H9 (cell line): Measurements from ENCODE around the gene LEKR1. TPM values are rescaled to one million over a fixed set of nuclear protein-coding genes. Genes with fewer than 3 reads are reported as not detected.

ENCODE experiments used
- DNase-seq: peaks from one replicate; pipeline ENCODE4 v3.0.0-alpha.2; 2017
- H2AFZ ChIP-seq: one replicate; pipeline ENCODE4 v1.6.1; 2013; ENCODE audit warnings: mild to moderate bottlenecking, low read length, control low read depth, moderate library complexity
- H2AK5ac ChIP-seq: 2 replicates; pipeline ENCODE4 v1.6.1; 2013; ENCODE audit warnings: low read length, control low read depth, mixed read lengths; ENCODE audit not compliant: insufficient read length
- H2BK120ac ChIP-seq: one replicate; pipeline ENCODE4 v1.6.1; 2013; ENCODE audit warnings: low read depth, mild to moderate bottlenecking, low read length, control low read depth, inconsistent platforms; ENCODE audit not compliant: poor library complexity, severe bottlenecking
- H2BK12ac ChIP-seq: 2 replicates; pipeline ENCODE4 v1.6.1; 2013; ENCODE audit warnings: low read length, control low read depth, mixed read lengths, low read depth; ENCODE audit not compliant: insufficient read length
- H2BK15ac ChIP-seq: 2 replicates; pipeline ENCODE4 v1.6.1; 2013; ENCODE audit warnings: low read depth, low read length, control low read depth
- H2BK20ac ChIP-seq: one replicate; pipeline ENCODE4 v1.6.1; 2013; ENCODE audit warnings: low read depth, mild to moderate bottlenecking, low read length, control low read depth, inconsistent platforms; ENCODE audit not compliant: poor library complexity, severe bottlenecking
- H2BK5ac ChIP-seq: 2 replicates; pipeline ENCODE4 v1.6.1; 2013; ENCODE audit warnings: low read length, control low read depth, mixed read lengths; ENCODE audit not compliant: insufficient read length
- H3K14ac ChIP-seq: 2 replicates; pipeline ENCODE4 v1.6.1; 2013; ENCODE audit warnings: low read length, control low read depth; ENCODE audit not compliant: insufficient read depth
- H3K18ac ChIP-seq: 2 replicates; pipeline ENCODE4 v1.6.1; 2013; ENCODE audit warnings: low read depth, mild to moderate bottlenecking, mixed read lengths, low read length, control low read depth; ENCODE audit not compliant: insufficient read length
- H3K23ac ChIP-seq: 2 replicates; pipeline ENCODE4 v1.6.1; 2013; ENCODE audit warnings: low read length, control low read depth, mixed read lengths, low read depth; ENCODE audit not compliant: insufficient read length
- H3K23me2 ChIP-seq: 2 replicates; pipeline ENCODE4 v1.6.1; 2013; ENCODE audit warnings: low read depth, mild to moderate bottlenecking, mixed read lengths, low read length, control low read depth; ENCODE audit not compliant: insufficient read length, poor library complexity, severe bottlenecking
- H3K27ac ChIP-seq: 2 replicates; pipeline ENCODE4 v1.5.1; 2013; ENCODE audit warnings: low read length, control low read depth, mixed read lengths, low read depth; ENCODE audit not compliant: insufficient read length
- H3K27me3 ChIP-seq: 2 replicates; pipeline ENCODE4 v1.6.1; 2013; ENCODE audit warnings: low read length, control low read depth, inconsistent platforms; ENCODE audit not compliant: insufficient read depth
- H3K4ac ChIP-seq: 2 replicates; pipeline ENCODE4 v1.6.1; 2013; ENCODE audit warnings: low read depth, mild to moderate bottlenecking, control low read depth, inconsistent platforms, low read length, moderate library complexity
- H3K4me1 ChIP-seq: 2 replicates; pipeline ENCODE4 v1.6.1; 2013; ENCODE audit warnings: low read length, control low read depth, inconsistent platforms; ENCODE audit not compliant: insufficient read depth
- H3K4me2 ChIP-seq: 2 replicates; pipeline ENCODE4 v1.6.1; 2013; ENCODE audit warnings: low read length, control low read depth, mixed read lengths; ENCODE audit not compliant: insufficient read length, insufficient read depth
- H3K56ac ChIP-seq: 2 replicates; pipeline ENCODE4 v1.6.1; 2013; ENCODE audit warnings: low read depth, mild to moderate bottlenecking, mixed read lengths, low read length, control low read depth; ENCODE audit not compliant: insufficient read length
- H3K79me1 ChIP-seq: 2 replicates; pipeline ENCODE4 v1.6.1; 2013; ENCODE audit warnings: low read depth, mild to moderate bottlenecking, moderate library complexity, low read length, control low read depth, inconsistent platforms; ENCODE audit not compliant: insufficient read depth, poor library complexity, severe bottlenecking
- H3K79me2 ChIP-seq: 2 replicates; pipeline ENCODE4 v1.6.1; 2013; ENCODE audit warnings: low read length, control low read depth, inconsistent platforms; ENCODE audit not compliant: insufficient read depth
- H3K9ac ChIP-seq: 2 replicates; pipeline ENCODE4 v1.6.1; 2013; ENCODE audit warnings: low read length, control low read depth, mixed read lengths; ENCODE audit not compliant: insufficient read length; ENCODE audit errors: extremely low read depth
- H3K9me3 ChIP-seq: one replicate; pipeline ENCODE4 v1.6.1; 2013; ENCODE audit warnings: low read depth, low read length, inconsistent platforms; ENCODE audit not compliant: control insufficient read depth
- H3T11ph ChIP-seq: one replicate; pipeline ENCODE4 v1.6.1; 2013; ENCODE audit warnings: mild to moderate bottlenecking, low read length, control low read depth, inconsistent platforms
- H4K20me1 ChIP-seq: one replicate; pipeline ENCODE4 v1.6.1; 2013; ENCODE audit not compliant: control insufficient read depth, insufficient read length, insufficient read depth
- H4K5ac ChIP-seq: 2 replicates; pipeline ENCODE4 v1.6.1; 2013; ENCODE audit warnings: low read depth, mild to moderate bottlenecking, mixed read lengths, low read length, control low read depth; ENCODE audit not compliant: insufficient read length
- H4K8ac ChIP-seq: replicated peaks from 2 replicates; pipeline ENCODE4 v1.6.1; 2013; ENCODE audit warnings: low read length, control low read depth, mixed read lengths, low read depth; ENCODE audit not compliant: insufficient read length
- H4K91ac ChIP-seq: 2 replicates; pipeline ENCODE4 v1.6.1; 2013; ENCODE audit warnings: low read depth, mild to moderate bottlenecking, moderate library complexity, mixed read lengths, low read length, control low read depth; ENCODE audit not compliant: insufficient read length
- H3K27ac Mint-ChIP-seq, 3 experiments: 2 replicates in 2 of 3; 3 replicates in 1 of 3; pipeline ENCODE4 v1.8.0; 2020 to 2021; ENCODE audit warnings: mixed read lengths in 3 of 3, mild to moderate bottlenecking in 1 of 3, moderate library complexity in 1 of 3
- H3K27me3 Mint-ChIP-seq: 2 replicates; pipeline ENCODE4 v1.8.0; 2021; ENCODE audit warnings: low read depth, mild to moderate bottlenecking, moderate library complexity, mixed read lengths
- H3K36me3 Mint-ChIP-seq, 3 experiments: 2 replicates in 2 of 3; 3 replicates in 1 of 3; pipeline ENCODE4 v1.8.0; 2020 to 2021; ENCODE audit warnings: low read depth in 3 of 3, mixed read lengths in 3 of 3; ENCODE audit not compliant: insufficient read depth in 1 of 3
- H3K4me1 Mint-ChIP-seq, 2 experiments: 2 replicates each; pipeline ENCODE4 v1.8.0; 2020; ENCODE audit warnings: mixed read lengths in 2 of 2
- H3K4me3 Mint-ChIP-seq, 2 experiments: 2 replicates in 1 of 2; 3 replicates in 1 of 2; pipeline ENCODE4 v1.8.0; 2020 to 2021; ENCODE audit warnings: mild to moderate bottlenecking in 2 of 2, mixed read lengths in 2 of 2, moderate library complexity in 1 of 2
- H3K9me3 Mint-ChIP-seq, 2 experiments: 2 replicates in 1 of 2; 3 replicates in 1 of 2; pipeline ENCODE4 v1.8.0; 2020; ENCODE audit warnings: mild to moderate bottlenecking in 2 of 2, mixed read lengths in 2 of 2, moderate library complexity in 1 of 2
- WGBS: extraction: QIAGEN DNeasy Blood & Tissue Kit; methylation state at CpG from one replicate; pipeline ENCODE4 v1.1.7; 2013; ENCODE audit warnings: missing lambda C conversion rate, low lambda C conversion rate, mixed read lengths; ENCODE audit not compliant: insufficient read length; ENCODE audit errors: extremely low coverage; 5-methylcytosine and 5-hydroxymethylcytosine counted together
- total RNA-seq: library from RNA; stranded (reverse); gene quantifications from 2 replicates; pipeline ENCODE4 v1.2.1, GENCODE V29; 2021
- TF ChIP-seq, protein P1 (sequence below): fragments of 200-600 bp; sonication (generic); conservative IDR thresholded peaks from 3 replicates; pipeline ENCODE4 v1.8.0; 2021; ENCODE audit warnings: antibody characterized with exemption, mild to moderate bottlenecking

The LEKR1 gene
- total RNA-seq, 1 experiment from 2014 or later = not detected

DNA sequence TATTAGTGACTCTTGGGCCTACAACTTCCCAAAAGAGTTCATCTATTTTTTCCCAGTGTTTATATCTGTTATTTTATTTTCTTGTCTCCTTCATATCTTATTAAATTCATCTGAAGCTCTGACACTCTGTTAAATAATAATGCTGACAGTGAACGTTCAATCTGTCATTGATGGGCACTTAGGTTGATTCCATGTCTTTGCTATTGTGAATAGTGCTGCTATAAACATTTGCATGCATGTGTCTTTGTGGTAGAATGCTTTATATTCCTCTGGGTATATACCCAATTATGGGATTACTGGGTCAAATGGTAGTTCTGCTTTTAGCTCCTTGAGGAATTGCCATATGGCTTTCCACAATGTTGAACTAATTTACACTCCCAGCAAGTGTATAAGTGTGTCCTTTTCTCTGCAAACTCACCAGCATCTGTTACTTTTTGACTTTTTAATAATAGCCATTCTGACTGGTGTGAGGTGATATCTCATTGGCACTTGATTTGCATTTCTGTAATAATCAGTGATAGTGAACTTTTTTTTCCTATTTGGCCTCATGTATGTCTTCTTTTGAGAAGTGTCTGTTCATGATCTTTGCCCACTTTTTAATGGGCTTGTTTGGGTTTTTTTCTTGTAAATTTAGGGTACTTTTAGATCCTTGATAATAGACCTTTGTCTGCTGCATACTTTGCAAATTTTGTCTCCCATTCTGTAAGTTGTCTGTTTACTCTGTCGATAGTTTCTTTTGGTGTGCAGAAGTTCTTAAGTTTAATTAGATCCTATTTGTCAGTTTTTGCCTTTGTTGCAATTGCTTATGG is 122.5 kb downstream of the LEKR1 start:
- H3K27me3 Mint-ChIP-seq = no peaks in the 10 kb centered on the region; the same call in 1 of the 2 replicates
- H3K4me2 ChIP-seq = no peak overlapping the region

More for the DNA sequence above, 122.5 kb downstream of the LEKR1 start:
- Histone ChIP-seq H3K79me2 (no peaks in the 10 kb centered on the region), H3K27me3 (no peaks in the 10 kb centered on the region), H3K56ac (no peak overlapping the region), H3T11ph (no peak overlapping the region), H2BK120ac (no peak overlapping the region), H2BK20ac (no peak overlapping the region), H4K20me1 (no peaks in the 10 kb centered on the region), H3K18ac (no peak overlapping the region), H3K27ac (no peak overlapping the region), H2BK12ac (no peak overlapping the region), H3K14ac (no peak overlapping the region), H3K79me1 (no peaks in the 10 kb centered on the region), H3K9ac (no peak overlapping the region), H2AFZ (no peak overlapping the region), H3K23ac (no peak overlapping the region), H3K4me1 (no peaks in the 10 kb centered on the region), H3K9me3 (no peaks in the 10 kb centered on the region), H4K8ac (no peak overlapping the region), H4K91ac (no peak overlapping the region), H3K4ac (no peak overlapping the region), H2BK5ac (no peak overlapping the region), H2AK5ac (no peak overlapping the region), H2BK15ac (no peak overlapping the region), H3K23me2 (no peaks in the 10 kb centered on the region), H4K5ac (no peak overlapping the region)
- no peak for DNase-seq
- peak overlapping the region in 1 of 3 experiments; percentile 56; a peak in 2 of 7 replicates for H3K27ac Mint-ChIP-seq
- peaks cover 0 to 3% (median 0%) of the 10 kb centered on the region in 3 experiments; a peak in 3 of 7 replicates for H3K36me3 Mint-ChIP-seq
- peaks cover 3 to 8% of the 10 kb centered on the region in 2 experiments; a peak in 3 of 5 replicates for H3K9me3 Mint-ChIP-seq
- H3K4me3 Mint-ChIP-seq = no peak overlapping the region
- H3K4me1 Mint-ChIP-seq = peaks cover 9 to 13% of the 10 kb centered on the region in 2 experiments
- TF ChIP-seq, protein P1, sequence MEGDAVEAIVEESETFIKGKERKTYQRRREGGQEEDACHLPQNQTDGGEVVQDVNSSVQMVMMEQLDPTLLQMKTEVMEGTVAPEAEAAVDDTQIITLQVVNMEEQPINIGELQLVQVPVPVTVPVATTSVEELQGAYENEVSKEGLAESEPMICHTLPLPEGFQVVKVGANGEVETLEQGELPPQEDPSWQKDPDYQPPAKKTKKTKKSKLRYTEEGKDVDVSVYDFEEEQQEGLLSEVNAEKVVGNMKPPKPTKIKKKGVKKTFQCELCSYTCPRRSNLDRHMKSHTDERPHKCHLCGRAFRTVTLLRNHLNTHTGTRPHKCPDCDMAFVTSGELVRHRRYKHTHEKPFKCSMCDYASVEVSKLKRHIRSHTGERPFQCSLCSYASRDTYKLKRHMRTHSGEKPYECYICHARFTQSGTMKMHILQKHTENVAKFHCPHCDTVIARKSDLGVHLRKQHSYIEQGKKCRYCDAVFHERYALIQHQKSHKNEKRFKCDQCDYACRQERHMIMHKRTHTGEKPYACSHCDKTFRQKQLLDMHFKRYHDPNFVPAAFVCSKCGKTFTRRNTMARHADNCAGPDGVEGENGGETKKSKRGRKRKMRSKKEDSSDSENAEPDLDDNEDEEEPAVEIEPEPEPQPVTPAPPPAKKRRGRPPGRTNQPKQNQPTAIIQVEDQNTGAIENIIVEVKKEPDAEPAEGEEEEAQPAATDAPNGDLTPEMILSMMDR = no peak
- no CpG with 5 or more reads among the region's 2 CpGs for WGBS
